M059J (cell line): Measurements from ENCODE around the gene CYP20A1. TPM values are rescaled to one million over a fixed set of nuclear protein-coding genes. Genes with fewer than 3 reads are reported as not detected.
A peak's percentile ranks its signal among the peaks of the same experiment; 100 is the strongest.
"Not testable (repeated sequence)": the region's sequence is repeated elsewhere in the genome, so short reads cannot be mapped to it uniquely, and the experiment has no call there.

ENCODE experiments used
- DNase-seq: peaks from one replicate; pipeline ENCODE4 v3.0.0-alpha.2; 2012; ENCODE audit warnings: low read depth
- total RNA-seq: library from RNA; depleted of rRNA; stranded (reverse); fragments of >200 nt; shearing (Covaris generic); gene quantifications from 2 replicates; pipeline ENCODE4 v1.2.3, GENCODE V29; 2014; rRNA removed

CYP20A1 gene
- total RNA-seq: 16.9 and 19.9 TPM in 2 replicates

GRCh38 chr2:203238704-203239526 is at the start of gene CYP20A1:
Gene CYP20A1 (plus strand): TSS chr2:203239018. CDS start chr2:203239063, 45 bp downstream.
- peak; percentile 92 for DNase-seq

- not testable (repeated sequence) for DNase-seq
These were observed 48.3 kb upstream of the CYP20A1 start for GRCh38 chr2:203190547-203190946.

GRCh38 chr2:203191026-203191425 is 47.8 kb upstream of the CYP20A1 start:
- not testable (repeated sequence) for DNase-seq

GRCh38 chr2:203191961-203192360 is 46.9 kb upstream of the CYP20A1 start:
- DNase-seq: no peak

GRCh38 chr2:203195331-203196036 is 43.3 kb upstream of the CYP20A1 start:
- DNase-seq: peak; percentile 15

GRCh38 chr2:203200866-203201265 is 38.0 kb upstream of the CYP20A1 start:
- no peak for DNase-seq

GRCh38 chr2:203201426-203201825 is 37.4 kb upstream of the CYP20A1 start:
- no peak for DNase-seq

GRCh38 chr2:203209538-203209937 is 29.3 kb upstream of the CYP20A1 start:
- DNase-seq: no peak

GRCh38 chr2:203225423-203226039 is 13.3 kb upstream of the CYP20A1 start:
- peak; percentile 14 for DNase-seq

GRCh38 chr2:203229674-203230073 is 9.1 kb upstream of the CYP20A1 start:
- peak; percentile 12 for DNase-seq

- DNase-seq: no peak
These were observed 1.2 kb upstream of the CYP20A1 start for GRCh38 chr2:203237346-203238238.

- no peak for DNase-seq
These were observed 520 bp upstream of the CYP20A1 start for GRCh38 chr2:203238292-203238703.

GRCh38 chr2:203240491-203240890 is 1.7 kb downstream of the CYP20A1 start:
- no peak for DNase-seq

- no peak for DNase-seq
These were observed 3.7 kb downstream of the CYP20A1 start for GRCh38 chr2:203242518-203242917.

GRCh38 chr2:203246646-203247045 is 7.8 kb downstream of the CYP20A1 start:
- no peak for DNase-seq

- DNase-seq: no peak
These were observed 14.0 kb downstream of the CYP20A1 start for GRCh38 chr2:203252818-203253217.

- not testable (repeated sequence) for DNase-seq
These were observed 14.7 kb downstream of the CYP20A1 start for GRCh38 chr2:203253422-203254095.

- DNase-seq: no peak
These were observed 22.7 kb downstream of the CYP20A1 start for GRCh38 chr2:203261326-203262159.

- peak; percentile 9 for DNase-seq
These were observed 40.5 kb downstream of the CYP20A1 start for GRCh38 chr2:203279288-203279687.
